Measurements from ENCODE around the gene WEE1.

The WEE1 gene

GRCh38 chr11:9625728-9626127 lies 52.3 kb downstream of the WEE1 start:
- no peak for DNase-seq

GRCh38 chr11:9626496-9627394 lies 53.3 kb downstream of the WEE1 start:
- no peak for DNase-seq

GRCh38 chr11:9629064-9629463 lies 55.6 kb downstream of the WEE1 start:
- no peak for DNase-seq

GRCh38 chr11:9633679-9634078 lies 60.2 kb downstream of the WEE1 start:
- no peak for DNase-seq

- no peak for DNase-seq
Measured at GRCh38 chr11:9636691-9637090, 63.2 kb downstream of the WEE1 start.

- DNase-seq, result no peak
Measured at GRCh38 chr11:9639099-9639498, 65.6 kb downstream of the WEE1 start.

All from activated CD4-positive, CD25-positive, alpha-beta regulatory T cell treated with anti-CD3 and anti-CD28 coated beads, Interleukin-2, amount 50 U/mL, for 72 hours (primary cell).